ENCODE data around the gene DGKB.
"Not testable (repeated sequence)": the region's sequence is repeated elsewhere in the genome, so short reads cannot be mapped to it uniquely, and the experiment has no call there.

The DGKB gene

DNA sequence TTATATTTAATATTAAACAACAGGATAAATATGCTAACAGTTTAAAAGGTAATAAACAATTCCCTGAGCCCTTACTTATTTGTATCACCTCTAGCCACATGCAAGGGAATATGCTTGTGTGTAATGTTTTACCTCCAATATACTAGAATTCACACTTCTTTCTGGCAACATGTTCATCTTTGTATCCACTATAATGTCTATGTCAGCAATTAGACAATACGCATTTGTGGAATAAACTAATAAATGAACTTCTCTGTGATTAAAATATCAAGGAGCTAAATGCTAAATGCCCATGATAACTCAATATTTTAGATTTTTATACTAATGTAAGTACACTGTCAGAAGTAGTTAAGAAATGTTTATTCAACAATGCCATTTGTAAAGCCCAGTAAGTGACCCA is 350.5 kb downstream of the DGKB start:
- no peak for DNase-seq

DNA sequence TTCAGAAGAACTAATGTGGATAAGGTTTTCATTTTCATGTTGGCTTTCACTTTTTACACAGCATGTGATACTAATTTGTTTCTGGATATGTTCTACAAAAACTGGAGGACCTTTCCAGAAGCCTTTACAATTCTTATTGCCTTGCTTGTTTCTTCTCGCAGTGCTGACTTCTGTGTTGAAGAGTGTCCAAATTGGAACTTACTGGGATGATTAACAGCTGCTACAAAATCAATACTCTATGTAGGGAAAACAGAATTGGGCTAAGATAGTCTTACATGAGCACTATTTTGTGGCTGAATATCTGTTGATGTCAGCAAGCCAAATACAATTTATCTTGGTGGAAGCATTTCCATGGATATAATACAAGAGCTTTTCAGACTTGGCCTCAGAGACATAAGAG is 351.2 kb downstream of the DGKB start:
- DNase-seq = no peak

GRCh38 chr7:14542624-14543023 is 359.9 kb downstream of the DGKB start:
- DNase-seq = no peak

GRCh38 chr7:14521183-14521582 is 381.4 kb downstream of the DGKB start:
- no peak for DNase-seq

DNA sequence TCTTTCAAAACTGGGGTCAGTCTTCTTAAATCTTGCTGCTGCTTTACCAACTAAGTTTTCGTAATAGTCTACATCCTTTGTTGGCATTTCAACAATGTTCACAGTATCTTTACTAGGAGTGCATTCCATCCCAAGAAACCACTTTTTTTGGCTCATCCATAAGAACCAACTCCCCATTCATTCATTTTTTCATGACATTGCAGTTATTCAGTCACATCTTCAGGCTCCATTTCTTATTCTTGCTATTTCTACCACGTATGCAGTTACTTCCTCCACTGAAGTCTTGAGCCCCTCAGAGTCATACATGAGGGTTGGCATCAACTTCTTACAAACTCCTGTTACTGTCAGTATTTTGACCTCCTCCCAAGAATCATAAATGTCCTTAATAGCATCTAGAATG is 392.3 kb downstream of the DGKB start:
- DNase-seq = no peak

GRCh38 chr7:14507617-14508016 is 394.9 kb downstream of the DGKB start:
- no peak for DNase-seq

DNA sequence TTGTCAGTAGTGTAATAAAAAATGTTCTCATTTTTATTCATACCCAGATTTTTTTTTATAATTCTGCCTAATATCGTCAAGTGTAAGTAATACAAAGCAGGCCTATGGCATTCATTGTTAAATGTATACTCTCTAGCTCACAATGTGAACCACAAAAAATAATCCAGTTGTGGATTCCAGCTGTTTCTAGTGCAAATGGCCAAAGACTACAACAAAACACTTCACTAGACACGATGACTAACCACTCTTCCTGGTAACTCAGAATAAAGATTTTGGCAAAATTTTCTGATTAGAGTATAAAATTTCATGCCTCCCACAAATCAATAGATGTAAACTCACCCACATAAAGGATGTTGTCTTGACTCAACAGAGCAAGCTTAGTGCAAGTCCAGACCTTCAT is 396.6 kb downstream of the DGKB start:
- DNase-seq = no peak

GRCh38 chr7:14504134-14504533 is 398.4 kb downstream of the DGKB start:
- DNase-seq = no peak

- DNase-seq = no peak
Measured at GRCh38 chr7:14503623-14504022, 398.9 kb downstream of the DGKB start.

DNA sequence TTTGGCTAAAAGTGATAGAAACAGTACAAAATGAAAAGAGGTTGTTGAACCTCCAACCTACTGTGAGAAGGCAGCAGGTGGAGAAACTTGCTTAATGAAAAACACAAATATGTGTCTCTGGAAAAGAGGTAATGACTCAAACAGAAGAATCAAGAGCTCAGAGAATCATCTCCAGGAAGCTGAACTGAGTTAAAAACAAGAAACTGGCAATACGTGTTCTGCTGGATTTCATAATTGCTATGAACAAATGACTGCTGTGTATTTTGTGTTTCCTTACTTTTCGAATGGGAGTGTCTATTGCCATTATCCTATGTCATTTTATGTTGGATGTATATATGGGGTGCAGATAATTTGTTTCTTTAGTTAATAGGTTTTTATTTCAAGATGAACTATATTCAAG is 401.1 kb downstream of the DGKB start:
- DNase-seq = no peak

DNA sequence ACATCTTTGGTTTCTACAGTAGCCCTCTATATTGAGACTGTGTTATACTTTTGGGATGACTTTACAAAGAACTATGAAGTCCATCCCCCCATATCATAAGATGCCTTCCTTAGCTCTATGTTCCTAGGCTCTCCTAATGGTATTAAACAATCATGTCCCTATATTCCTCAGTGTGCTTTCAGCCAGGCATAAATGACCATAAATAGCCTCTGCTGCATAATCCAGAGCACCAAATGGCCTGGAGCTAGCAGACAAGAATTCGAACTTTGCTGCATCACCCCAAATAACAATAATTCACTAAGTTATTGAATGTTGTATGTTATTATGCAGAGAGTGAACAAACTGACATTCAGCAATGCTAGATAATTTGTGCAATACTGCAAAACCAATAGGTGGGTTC is 405.2 kb downstream of the DGKB start:
- no peak for DNase-seq

DNA sequence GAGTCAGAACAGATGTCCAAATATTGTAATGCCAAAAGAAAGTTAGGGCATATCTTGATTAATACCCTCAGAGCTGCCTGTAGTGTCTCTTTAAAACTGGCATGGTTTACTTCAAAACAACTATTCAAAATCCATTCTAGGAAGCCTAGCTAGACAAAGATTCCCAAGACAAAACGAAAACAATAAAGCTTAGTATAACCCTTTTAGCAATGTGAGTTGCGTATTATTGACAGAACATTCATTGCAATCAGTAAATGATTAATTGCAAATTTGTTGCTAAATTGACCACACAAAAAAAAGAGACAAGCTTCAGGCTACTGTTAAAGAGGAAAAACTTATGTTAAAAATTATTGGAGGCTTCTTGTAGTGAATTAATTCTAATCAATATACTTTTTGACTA is 406.9 kb downstream of the DGKB start:
- DNase-seq = no peak

DNA sequence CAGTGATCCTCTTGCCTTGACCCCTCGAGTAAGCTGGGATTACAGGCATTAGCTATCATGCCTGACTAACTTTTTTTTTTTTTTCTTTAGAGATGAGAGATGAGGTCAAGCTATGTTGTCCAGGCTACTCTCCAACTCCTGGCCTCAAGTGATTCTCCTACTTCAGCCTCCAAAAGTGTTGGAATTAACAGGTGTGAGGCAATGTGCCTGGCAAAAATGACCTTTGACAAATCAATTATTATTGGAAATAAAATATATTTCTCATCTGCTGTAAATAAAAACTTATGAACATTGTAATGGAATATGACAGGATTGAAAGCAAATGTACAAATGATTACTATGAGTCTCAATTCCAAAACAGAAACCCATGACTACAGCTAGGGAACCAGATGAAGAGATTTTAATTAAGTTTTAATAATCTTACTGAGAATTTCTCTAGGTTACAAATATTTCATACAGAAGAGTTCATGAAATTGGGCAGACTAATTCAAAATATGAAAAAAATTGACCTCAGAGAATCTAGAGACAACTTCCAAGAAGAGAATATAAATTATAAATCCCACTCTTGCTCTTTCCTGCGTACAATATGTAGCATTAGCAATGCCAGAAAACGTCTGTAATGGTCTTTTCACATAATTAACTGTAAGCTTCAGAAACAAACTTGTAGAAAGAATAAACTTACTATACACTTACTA is 414.7 kb downstream of the DGKB start:
- DNase-seq = no peak

DNA sequence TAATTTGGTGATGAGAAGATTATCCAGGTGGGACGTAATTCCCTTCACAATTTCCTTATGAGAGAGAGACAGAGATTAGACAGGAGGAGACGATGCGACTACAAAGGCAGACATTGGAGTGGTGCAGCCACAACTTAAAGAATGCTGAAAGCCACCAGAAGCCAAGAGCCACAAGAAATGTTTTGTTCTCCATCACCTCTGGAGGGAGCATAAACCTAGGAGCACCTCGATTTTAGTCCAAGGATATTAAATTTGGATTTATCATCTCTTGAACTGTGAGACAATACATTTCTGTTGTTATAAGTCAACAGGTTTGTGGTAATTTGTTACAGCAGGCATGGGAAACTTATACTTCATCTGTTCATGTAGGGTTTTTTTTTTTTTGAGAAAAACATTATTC is 418.9 kb downstream of the DGKB start:
- DNase-seq = no peak

GRCh38 chr7:14480281-14480680 is 422.3 kb downstream of the DGKB start:
- no peak for DNase-seq

GRCh38 chr7:14478834-14479510 is 423.6 kb downstream of the DGKB start:
- no peak for DNase-seq

GRCh38 chr7:14461716-14462115 is 440.8 kb downstream of the DGKB start:
- not testable (repeated sequence) for DNase-seq

DNA sequence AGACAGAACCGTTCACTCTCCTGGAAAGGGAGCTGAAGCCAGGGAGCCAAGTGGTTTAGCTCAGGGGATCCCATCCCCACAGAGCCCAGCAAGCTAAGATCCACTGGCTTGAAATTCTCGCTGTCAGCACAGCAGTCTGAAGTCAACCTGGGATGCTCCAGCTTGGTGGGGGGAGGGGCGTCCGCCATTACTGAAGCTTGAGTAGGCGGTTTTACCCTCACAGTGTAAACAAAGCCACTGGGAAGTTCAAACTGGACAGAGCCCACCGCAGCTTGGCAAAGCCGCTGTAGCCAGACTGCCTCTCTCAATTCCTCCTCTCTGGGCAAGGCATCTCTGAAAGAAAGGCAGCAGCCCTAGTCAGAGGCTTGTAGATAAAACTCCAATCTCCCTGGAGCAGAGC is 443.7 kb downstream of the DGKB start:
- DNase-seq = not testable (repeated sequence)

GRCh38 chr7:14457568-14458453 is 444.7 kb downstream of the DGKB start:
- peak; percentile 3 for DNase-seq

- DNase-seq = no peak
Measured at GRCh38 chr7:14449291-14449690, 453.3 kb downstream of the DGKB start.

GRCh38 chr7:14446829-14447228 is 455.7 kb downstream of the DGKB start:
- DNase-seq = no peak

- DNase-seq = no peak
Measured at GRCh38 chr7:14446219-14446618, 456.3 kb downstream of the DGKB start.

- DNase-seq = no peak
Measured at GRCh38 chr7:14438366-14438765, 464.2 kb downstream of the DGKB start.

GRCh38 chr7:14436878-14437277 is 465.7 kb downstream of the DGKB start:
- no peak for DNase-seq
